ENCODE data around the gene C19orf67.

- no peak for TF ChIP-seq POLR2A (IDR thresholded peaks at IDR 0.05; ENCODE audit: low read length)
- no peak for TF ChIP-seq GATA1 (IDR thresholded peaks at IDR 0.05; ENCODE audit: low read depth, low read length)
Observed at GRCh38 chr19:14118165-14119051, 32.8 kb upstream of the C19orf67 start.

All from erythroblast (primary cell).